Mammary epithelial cell (primary cell): Measurements from ENCODE around the gene SLC6A13.

Experiments
- CTCF ChIP-seq, 2 donors: IDR thresholded peaks in 1 of 2; conservative IDR thresholded peaks in 1 of 2; 2 replicates each; pipeline ENCODE4 v1.5.1; 2011 to 2012; ENCODE audit warnings: inconsistent platforms in 2 of 2, low read length in 2 of 2, mild to moderate bottlenecking in 2 of 2, control low read depth in 1 of 2, low read depth in 1 of 2; ENCODE audit not compliant: insufficient read depth in 1 of 2; ENCODE audit errors: extremely low read depth in 1 of 2
- EZH2 ChIP-seq: IDR thresholded peaks from 2 replicates; pipeline ENCODE4 v1.6.1; 2012; ENCODE audit warnings: low read length, inconsistent platforms, borderline replicate concordance

- TF ChIP-seq CTCF (conservative IDR thresholded peaks at IDR 0.05 in 1 of 2, IDR thresholded peaks at IDR 0.05 in 1 of 2; ENCODE audit: extremely low read depth in 1 of 2, insufficient read depth in 1 of 2, low read depth in 1 of 2, low read length in 2 of 2) (no peak), EZH2 (no peak)
These were observed 85.2 kb downstream of the SLC6A13 start for GRCh38 chr12:177336-177979.
